Transverse colon (tissue), 4 donors: ENCODE measurements around the gene GDNF. TPM values are rescaled to one million over a fixed set of nuclear protein-coding genes. Genes with fewer than 3 reads are reported as not detected.

ENCODE experiments used
- DNase-seq: peaks from one replicate; pipeline ENCODE4 v3.0.0-alpha.2; 2019
- H3K27ac ChIP-seq, 4 donors: fragments of 200-600 bp; sonication (generic); 2 replicates each; pipeline ENCODE4 v1.5.1; 2016 to 2018; ENCODE audit warnings: inconsistent platforms in 4 of 4
- H3K27me3 ChIP-seq: fragments of 200-600 bp; sonication (generic); 2 replicates; pipeline ENCODE4 v1.5.1; 2017; ENCODE audit warnings: inconsistent platforms
- H3K36me3 ChIP-seq, 4 donors: fragments of 200-600 bp; sonication (generic); 2 replicates each; pipeline ENCODE4 v1.5.1; 2017 to 2019; ENCODE audit warnings: inconsistent platforms in 4 of 4
- H3K4me1 ChIP-seq, 4 donors: fragments of 200-600 bp; sonication (generic); 2 replicates each; pipeline ENCODE4 v1.5.1; 2017 to 2020; ENCODE audit warnings: inconsistent platforms in 4 of 4
- H3K4me3 ChIP-seq, 4 donors: fragments of 200-600 bp; sonication (generic); 1 replicate in 1 of 4; 2 replicates in 3 of 4; pipeline versions ENCODE4 v1.5.1 to v1.6.1; 2017 to 2019; ENCODE audit warnings: inconsistent platforms in 4 of 4
- H3K9me3 ChIP-seq, 2 donors: fragments of 200-600 bp; sonication (generic); 2 replicates each; pipeline ENCODE4 v1.5.1; 2017 to 2019; ENCODE audit warnings: inconsistent platforms in 2 of 2
- CTCF ChIP-seq, 5 experiments: fragments of 200-600 bp in 3 of 5; fragments of 450-650 bp in 2 of 5; sonication (generic) in 3 of 5; IDR thresholded peaks; 1 replicate in 2 of 5; 2 replicates in 3 of 5; pipeline ENCODE4 v1.5.1; 2016 to 2017; ENCODE audit warnings: antibody characterized with exemption in 5 of 5, inconsistent platforms in 3 of 5, mild to moderate bottlenecking in 2 of 5, moderate library complexity in 1 of 5
- EP300 ChIP-seq: sonication (generic); formaldehyde crosslinking; IDR thresholded peaks from one replicate; pipeline ENCODE4 v1.6.1; 2017; ENCODE audit warnings: antibody characterized with exemption, low read depth
- POLR2A ChIP-seq: fragments of 450-650 bp; IDR thresholded peaks from one replicate; pipeline ENCODE4 v1.6.1; 2016; ENCODE audit warnings: antibody characterized with exemption, mild to moderate bottlenecking, moderate library complexity
- POLR2AphosphoS5 ChIP-seq, 3 donors: sonication (generic); formaldehyde crosslinking; IDR thresholded peaks; one replicate each; pipeline ENCODE4 v1.6.1; 2016; ENCODE audit warnings: antibody characterized with exemption in 3 of 3
- WGBS, 2 donors: methylation state at CpG; one replicate each; pipeline ENCODE4 v1.1.5; 2018; ENCODE audit warnings: low coverage in 1 of 2; 5-methylcytosine and 5-hydroxymethylcytosine counted together
- in situ Hi-C, 4 donors: fragments of 200-750 bp; cut with MboI; loops; one replicate each; pipeline versions ENCODE4 v1.15.0 to v1.15.1; 2017; ENCODE audit warnings: low sequenced_read_pairs in 3 of 4, low pct_ligation_motif_present in 1 of 4, low pct_unique_long_range_greater_than_20kb in 1 of 4
- intact Hi-C: fragments of 100-400 bp; cut with DNase I; formaldehyde crosslinking; loops from one replicate; pipeline ENCODE4 v1.15.1; 2023; ENCODE audit warnings: low total_unique reads
- total RNA-seq, 4 donors: library from RNA; depleted of rRNA; stranded (reverse); fragments of >200 nt; gene quantifications; one replicate each; pipeline ENCODE4 v1.1.0, GENCODE V29; 2016

Gene GDNF
- total RNA-seq, 4 donors from 2014 or later, result 0.80 to 2.4 (median 1.8) TPM

- 40 to 52% methylated on average over 3 of the region's 3 CpGs for WGBS, 2 donors
- no peak overlapping the region for H3K4me3 ChIP-seq
- intact Hi-C loops (no loop called here), in situ Hi-C loops (no loop called here)
- no peak for DNase-seq
- TF ChIP-seq POLR2A, result no peak
- no peak for TF ChIP-seq POLR2AphosphoS5 (IDR thresholded peaks at IDR 0.05)
- no peak for TF ChIP-seq EP300
- no peak for TF ChIP-seq CTCF (IDR thresholded peaks at IDR 0.05)
- no peaks in the 10 kb centered on the region for H3K9me3 ChIP-seq
- H3K27ac ChIP-seq, result no peak overlapping the region
- no peaks in the 10 kb centered on the region for H3K4me1 ChIP-seq
- H3K36me3 ChIP-seq, result no peaks in the 10 kb centered on the region
- H3K27me3 ChIP-seq, result no peaks in the 10 kb centered on the region
Observed at GRCh38 chr5:37860206-37860605, 20.4 kb upstream of the GDNF start.

GRCh38 chr5:37859805-37860204, 20.0 kb upstream of the GDNF start:
- H3K4me1 ChIP-seq, result no peaks in the 10 kb centered on the region
- H3K9me3 ChIP-seq, result no peaks in the 10 kb centered on the region
- WGBS, 2 donors, result 54 to 63% methylated on average over 4 of the region's 4 CpGs
- no peaks in the 10 kb centered on the region for H3K36me3 ChIP-seq
- DNase-seq, result no peak
- TF ChIP-seq EP300 (no peak), POLR2AphosphoS5 (IDR thresholded peaks at IDR 0.05) (no peak), POLR2A (no peak), CTCF (IDR thresholded peaks at IDR 0.05) (no peak)
- no peak overlapping the region for H3K4me3 ChIP-seq
- no peaks in the 10 kb centered on the region for H3K27me3 ChIP-seq
- H3K27ac ChIP-seq, result no peak overlapping the region
- intact Hi-C loops, result no loop called here
- in situ Hi-C loops, result no loop called here

- intact Hi-C loops (no loop called here), in situ Hi-C loops (no loop called here)
- H3K27ac ChIP-seq, result no peak overlapping the region
- H3K36me3 ChIP-seq, result no peaks in the 10 kb centered on the region
- TF ChIP-seq POLR2AphosphoS5 (IDR thresholded peaks at IDR 0.05), result no peak
- TF ChIP-seq EP300, result no peak
- TF ChIP-seq POLR2A, result no peak
- TF ChIP-seq CTCF (IDR thresholded peaks at IDR 0.05), result no peak
- no peaks in the 10 kb centered on the region for H3K4me1 ChIP-seq
- no peaks in the 10 kb centered on the region for H3K27me3 ChIP-seq
- H3K9me3 ChIP-seq, result no peaks in the 10 kb centered on the region
- no peak overlapping the region for H3K4me3 ChIP-seq
- DNase-seq, result no peak
Observed at GRCh38 chr5:37858250-37858649, 18.4 kb upstream of the GDNF start.

- in situ Hi-C loops, result no loop called here
- TF ChIP-seq EP300 (no peak), CTCF (IDR thresholded peaks at IDR 0.05) (no peak), POLR2AphosphoS5 (IDR thresholded peaks at IDR 0.05) (no peak), POLR2A (no peak)
- no peak for DNase-seq
- no peak overlapping the region for H3K4me3 ChIP-seq
- H3K9me3 ChIP-seq, result no peaks in the 10 kb centered on the region
- H3K4me1 ChIP-seq, result no peaks in the 10 kb centered on the region
- H3K27ac ChIP-seq, result no peak overlapping the region
- no peaks in the 10 kb centered on the region for H3K27me3 ChIP-seq
- 40 to 65% methylated on average over 1 of the region's 1 CpG for WGBS, 2 donors
- intact Hi-C loops, result no loop called here
- no peaks in the 10 kb centered on the region for H3K36me3 ChIP-seq
Observed at GRCh38 chr5:37857696-37858095, 17.9 kb upstream of the GDNF start.
